NCI-H460 (cell line): Measurements from ENCODE around the gene CDK5RAP3. TPM values are rescaled to one million over a fixed set of nuclear protein-coding genes. Genes with fewer than 3 reads are reported as not detected.
"Not testable (repeated sequence)": the region's sequence is repeated elsewhere in the genome, so short reads cannot be mapped to it uniquely, and the experiment has no call there.

Experiments
- DNase-seq: peaks from one replicate; pipeline ENCODE4 v3.0.0-alpha.2; 2016; ENCODE audit warnings: low read depth; ENCODE audit errors: extremely low read depth
- polyA plus RNA-seq: library from polyadenylated mRNA; depleted of rRNA; stranded (reverse); fragments of >200 nt; gene quantifications from 2 replicates; pipeline ENCODE4 v1.2.3, GENCODE V29; 2014; cell fraction: nucleus; rRNA removed
- total RNA-seq: library from RNA; depleted of rRNA; stranded (reverse); fragments of >200 nt; shearing (Covaris generic); gene quantifications from 2 replicates; pipeline ENCODE4 v1.2.3, GENCODE V29; 2014; rRNA removed

Gene CDK5RAP3
- total RNA-seq = 46.6 and 75.2 TPM in 2 replicates
- 558 and 587 TPM in 2 replicates for polyA plus RNA-seq

- peak; percentile 99 for DNase-seq
These were observed at the start of gene CDK5RAP3 for GRCh38 chr17:47970725-47971499. Gene CDK5RAP3 (plus strand): TSS chr17:47971113. CDS start chr17:47971147, 34 bp downstream.

- DNase-seq = no peak
These were observed 45.9 kb upstream of the CDK5RAP3 start for GRCh38 chr17:47924785-47925677.

GRCh38 chr17:47925678-47925988, 45.3 kb upstream of the CDK5RAP3 start:
- DNase-seq = no peak

GRCh38 chr17:47927821-47928400, 43.0 kb upstream of the CDK5RAP3 start:
- DNase-seq = no peak

- no peak for DNase-seq
These were observed 42.5 kb upstream of the CDK5RAP3 start for GRCh38 chr17:47928415-47928814.

- DNase-seq = no peak
These were observed 41.5 kb upstream of the CDK5RAP3 start for GRCh38 chr17:47929218-47930000.

- no peak for DNase-seq
These were observed 39.1 kb upstream of the CDK5RAP3 start for GRCh38 chr17:47931848-47932247.

- no peak for DNase-seq
These were observed 36.1 kb upstream of the CDK5RAP3 start for GRCh38 chr17:47934856-47935255.

- not testable (repeated sequence) for DNase-seq
These were observed 35.4 kb upstream of the CDK5RAP3 start for GRCh38 chr17:47935468-47935867.

GRCh38 chr17:47935961-47936360, 35.0 kb upstream of the CDK5RAP3 start:
- peak; percentile 25 for DNase-seq

- no peak for DNase-seq
These were observed 33.0 kb upstream of the CDK5RAP3 start for GRCh38 chr17:47937941-47938340.

GRCh38 chr17:47941246-47942095, 29.4 kb upstream of the CDK5RAP3 start, which contains the start of gene PNPO:
Gene PNPO (plus strand): TSS chr17:47941571. CDS start chr17:47941676, 105 bp downstream.
- peak; percentile 98 for DNase-seq

GRCh38 chr17:47942096-47942510, 28.8 kb upstream of the CDK5RAP3 start:
- DNase-seq = no peak

GRCh38 chr17:47942568-47942967, 28.3 kb upstream of the CDK5RAP3 start:
- no peak for DNase-seq

- DNase-seq = no peak
These were observed 25.8 kb upstream of the CDK5RAP3 start for GRCh38 chr17:47945080-47945479.

GRCh38 chr17:47945529-47946508, 25.1 kb upstream of the CDK5RAP3 start:
- no peak for DNase-seq

GRCh38 chr17:47946516-47946915, 24.4 kb upstream of the CDK5RAP3 start:
- DNase-seq = no peak

- peak; percentile 70 for DNase-seq
These were observed 23.9 kb upstream of the CDK5RAP3 start for GRCh38 chr17:47946929-47947397.
